ENCODE measurements around the gene EYA4.

EYA4 gene

DNA sequence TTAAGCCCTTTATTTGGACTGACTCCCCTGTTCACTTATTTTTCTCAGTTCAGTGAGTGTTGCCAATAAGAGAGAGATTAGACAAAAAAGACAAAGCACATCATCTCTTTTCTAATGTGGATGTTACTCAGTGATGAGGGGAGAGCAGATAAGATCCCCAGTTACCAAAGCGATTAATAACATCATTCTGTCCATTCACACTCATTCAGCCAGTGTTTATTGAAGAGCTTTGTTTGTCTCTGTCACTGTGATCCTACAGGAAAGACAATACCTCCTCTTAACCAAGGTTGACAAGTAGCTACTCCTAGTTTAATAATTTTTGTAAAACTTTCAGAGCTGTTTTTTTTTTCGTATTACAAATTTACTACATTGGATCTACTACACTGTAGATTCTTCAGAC, 163.0 kb downstream of the EYA4 start:
- DNase-seq (ENCODE audit: low spot score) = no peak

GRCh38 chr6:133404728-133405127, 163.6 kb downstream of the EYA4 start:
- DNase-seq (ENCODE audit: low spot score) = no peak

DNA sequence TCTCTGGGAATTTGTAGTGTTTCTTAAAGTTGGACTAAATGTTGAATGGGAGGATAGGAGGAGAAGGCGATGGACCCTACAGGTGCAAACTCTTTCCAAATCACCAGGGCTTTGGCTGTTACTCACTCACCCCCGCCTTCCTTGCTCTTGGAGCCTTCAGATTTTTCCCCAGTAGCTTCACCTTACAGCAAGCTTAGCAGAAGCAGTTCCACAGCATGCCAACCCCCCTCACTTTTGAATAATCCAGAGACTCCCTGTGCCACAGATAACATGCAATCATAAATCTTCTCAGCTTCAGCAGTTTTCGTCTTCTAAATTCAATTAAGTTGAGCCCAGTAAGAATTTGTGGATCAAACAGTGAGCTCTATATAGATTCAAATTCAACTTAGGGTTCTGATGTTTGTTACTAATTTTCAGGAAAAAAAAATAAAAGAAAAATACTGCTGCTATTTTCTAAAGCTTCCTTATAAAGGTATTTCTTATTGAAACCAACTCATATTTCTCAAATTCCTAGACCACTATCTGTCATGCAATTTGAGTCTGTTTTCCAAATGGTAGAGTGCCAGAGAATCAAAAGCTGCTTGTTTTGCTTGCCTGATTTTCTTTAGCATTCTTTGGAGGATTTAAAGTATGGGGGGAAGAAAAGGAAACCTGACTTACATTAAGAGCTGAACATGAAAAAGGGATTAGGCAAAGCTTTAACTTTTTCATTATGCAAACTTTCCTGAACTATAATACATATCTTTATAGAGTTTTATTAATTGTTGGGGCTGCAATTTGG, 166.4 kb downstream of the EYA4 start:
- DNase-seq (ENCODE audit: low spot score) = no peak

DNA sequence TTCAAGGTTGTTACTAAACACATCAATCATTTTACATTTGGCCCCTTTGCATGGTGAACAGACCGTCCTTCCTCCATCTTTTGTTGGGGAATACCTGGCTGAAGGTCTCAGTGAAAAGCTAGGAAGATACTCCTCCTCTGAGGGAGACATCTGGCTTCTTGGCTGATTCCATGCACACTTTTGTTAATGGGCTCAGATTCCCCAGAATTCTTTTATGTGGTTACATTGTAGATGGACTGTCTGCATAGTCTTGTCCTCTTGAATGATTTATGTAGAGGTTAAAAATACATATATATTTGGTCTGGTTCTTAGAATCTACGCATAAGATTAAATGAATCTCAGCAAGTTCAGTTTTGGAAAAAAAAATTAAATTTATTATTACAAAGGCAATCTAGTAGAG, 167.0 kb downstream of the EYA4 start:
- no peak for DNase-seq (ENCODE audit: low spot score)

GRCh38 chr6:133408543-133408942, 167.4 kb downstream of the EYA4 start:
- no peak for DNase-seq (ENCODE audit: low spot score)

- DNase-seq (ENCODE audit: low spot score) = no peak
Observed at GRCh38 chr6:133410638-133411435, 169.7 kb downstream of the EYA4 start.

GRCh38 chr6:133411757-133412156, 170.6 kb downstream of the EYA4 start:
- no peak for DNase-seq (ENCODE audit: low spot score)

- no peak for DNase-seq (ENCODE audit: low spot score)
Observed at GRCh38 chr6:133415262-133415661, 174.1 kb downstream of the EYA4 start.

DNA sequence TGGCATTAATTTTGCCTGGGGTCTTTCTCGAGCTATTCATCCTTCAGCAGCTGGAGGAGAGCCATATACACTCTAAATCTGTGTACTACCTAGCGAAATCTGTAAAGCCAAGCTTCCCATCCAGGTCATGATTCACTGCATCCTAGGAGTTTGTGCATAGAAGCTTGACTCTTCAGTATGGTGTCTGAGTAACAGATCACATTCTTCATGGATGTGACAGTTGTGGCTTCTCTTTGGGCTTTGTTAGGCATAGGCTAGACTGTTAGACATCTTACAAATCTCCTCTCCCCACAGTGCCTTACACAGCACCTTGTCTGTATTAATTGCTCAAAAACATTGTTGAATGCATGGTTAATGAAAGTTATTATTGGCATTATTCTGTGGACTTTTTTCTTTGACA, 177.0 kb downstream of the EYA4 start:
- DNase-seq (ENCODE audit: low spot score) = no peak

DNA sequence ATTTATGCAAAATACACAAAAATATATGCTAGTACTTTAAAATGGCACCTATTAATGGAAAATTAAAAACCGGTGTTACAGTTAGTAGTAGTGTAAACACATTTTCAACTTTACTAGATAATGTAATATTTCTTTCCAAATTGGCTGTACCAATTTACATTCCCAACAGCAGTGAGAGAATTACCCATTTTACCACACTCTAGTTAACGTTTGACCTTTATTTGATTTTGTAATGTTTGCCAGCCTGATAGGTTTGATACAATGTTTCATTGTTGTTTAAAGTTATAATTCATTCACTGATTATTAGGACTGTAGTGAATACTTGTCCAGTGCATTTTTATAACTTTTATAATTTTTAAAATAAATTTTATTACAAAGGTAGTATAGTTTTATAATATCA, 182.1 kb downstream of the EYA4 start:
- DNase-seq (ENCODE audit: low spot score) = no peak

GRCh38 chr6:133424359-133424758, 183.2 kb downstream of the EYA4 start:
- no peak for DNase-seq (ENCODE audit: low spot score)

GRCh38 chr6:133426038-133426437, 184.9 kb downstream of the EYA4 start:
- no peak for DNase-seq (ENCODE audit: low spot score)

DNA sequence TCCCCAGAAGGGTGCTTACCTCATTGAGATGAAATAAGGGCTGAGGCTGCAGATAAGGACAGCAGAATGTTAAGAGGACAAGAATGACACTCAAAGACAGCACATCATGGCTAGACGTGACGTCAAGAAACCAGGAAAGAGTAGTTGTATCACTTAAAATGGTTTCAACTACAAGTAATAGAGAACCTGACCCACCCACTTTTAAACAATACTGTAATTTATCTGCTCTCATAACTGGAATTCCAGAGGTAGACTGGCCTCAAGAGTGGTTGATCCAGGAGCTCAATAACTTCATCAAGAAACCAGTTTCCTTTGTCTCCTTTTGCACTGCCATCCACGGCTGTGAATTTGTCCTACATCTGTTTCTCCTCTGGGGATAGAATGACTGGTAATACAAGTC, 187.1 kb downstream of the EYA4 start:
- DNase-seq (ENCODE audit: low spot score) = no peak

DNA sequence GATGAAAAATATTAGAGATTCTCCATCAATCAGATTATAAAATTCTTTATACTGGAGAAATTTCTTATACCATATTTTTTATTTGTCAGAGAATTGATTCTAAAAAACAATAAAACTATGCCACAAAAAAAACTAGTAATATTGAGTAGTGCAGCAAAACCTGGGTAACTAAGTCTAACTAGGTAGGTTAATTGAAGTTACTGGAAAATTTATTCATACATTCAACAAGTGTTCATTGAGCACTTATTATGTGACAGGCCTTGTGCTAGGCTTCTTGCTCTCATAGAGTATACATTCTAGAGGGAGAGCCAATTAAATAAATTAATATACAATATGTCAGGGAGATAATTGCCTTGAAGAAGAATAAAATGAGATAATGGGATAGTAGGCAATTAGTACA, 189.4 kb downstream of the EYA4 start:
- no peak for DNase-seq (ENCODE audit: low spot score)

- DNase-seq (ENCODE audit: low spot score) = no peak
Observed at GRCh38 chr6:133431031-133431430, 189.9 kb downstream of the EYA4 start.

DNA sequence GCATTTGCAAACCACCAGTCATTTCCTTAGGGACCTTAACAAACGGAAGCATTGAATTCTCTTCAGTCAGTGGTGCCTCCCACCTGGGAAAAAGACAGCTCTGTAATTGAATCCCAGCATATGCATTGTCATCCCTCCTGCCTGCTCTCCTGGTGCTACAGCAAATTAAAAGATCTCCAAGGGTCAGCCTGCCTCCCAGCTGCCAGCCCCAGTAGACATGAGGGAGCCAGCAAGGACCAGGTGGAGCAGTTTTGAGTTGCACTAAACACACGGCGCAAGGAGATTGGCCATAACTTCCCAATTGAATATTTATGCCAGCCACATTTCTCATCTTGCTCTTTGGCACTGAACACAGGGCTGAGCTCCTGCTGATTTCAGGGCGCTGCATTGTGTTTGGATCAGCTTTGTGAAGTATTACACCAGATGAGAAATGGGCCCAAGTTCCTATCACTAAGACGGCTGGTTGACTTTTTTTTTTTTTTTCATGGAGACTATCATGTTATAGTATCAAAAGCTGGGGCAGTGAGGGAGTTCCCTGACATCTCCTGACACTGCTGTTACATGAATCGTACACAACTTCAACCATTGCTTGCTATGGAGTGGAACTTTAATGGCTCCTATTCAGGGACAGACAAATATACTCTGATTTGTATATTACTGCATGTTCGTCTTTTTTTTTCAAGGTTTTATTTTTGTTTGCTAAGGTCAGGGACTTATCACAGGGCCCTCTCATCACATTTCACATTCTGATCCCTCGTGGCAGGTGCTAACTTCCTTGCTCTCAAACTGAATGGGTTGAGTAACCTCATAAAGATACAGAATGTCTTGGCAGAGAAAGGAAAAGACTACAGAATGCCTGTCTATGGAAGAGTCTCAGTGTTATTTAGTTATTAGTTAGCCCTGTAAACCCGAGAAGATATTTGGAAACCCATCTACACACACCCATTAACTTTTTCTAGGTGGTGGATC, 191.1 kb downstream of the EYA4 start:
- no peak for DNase-seq (ENCODE audit: low spot score)

- DNase-seq (ENCODE audit: low spot score) = no peak
Observed at GRCh38 chr6:133435065-133435728, 194.0 kb downstream of the EYA4 start.

DNA sequence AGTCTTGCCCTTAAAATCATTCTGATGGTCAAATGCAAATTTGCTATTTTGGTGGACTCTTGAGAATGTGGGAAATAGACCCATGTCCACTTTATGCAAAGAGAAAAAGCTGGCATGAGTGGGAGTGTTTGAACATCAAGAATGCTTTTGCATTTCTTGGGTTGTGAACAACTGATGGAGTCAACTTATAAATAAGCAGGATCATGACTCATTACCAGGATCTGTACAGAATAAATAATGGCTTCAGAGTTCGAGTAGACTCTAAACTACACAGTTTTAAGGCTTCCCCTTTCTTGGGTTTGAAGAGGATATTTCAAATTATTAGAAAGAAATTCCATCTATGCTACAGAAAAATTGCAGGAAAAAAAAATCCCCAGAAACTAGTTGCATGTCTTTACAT, 195.5 kb downstream of the EYA4 start:
- DNase-seq (ENCODE audit: low spot score) = no peak

DNA sequence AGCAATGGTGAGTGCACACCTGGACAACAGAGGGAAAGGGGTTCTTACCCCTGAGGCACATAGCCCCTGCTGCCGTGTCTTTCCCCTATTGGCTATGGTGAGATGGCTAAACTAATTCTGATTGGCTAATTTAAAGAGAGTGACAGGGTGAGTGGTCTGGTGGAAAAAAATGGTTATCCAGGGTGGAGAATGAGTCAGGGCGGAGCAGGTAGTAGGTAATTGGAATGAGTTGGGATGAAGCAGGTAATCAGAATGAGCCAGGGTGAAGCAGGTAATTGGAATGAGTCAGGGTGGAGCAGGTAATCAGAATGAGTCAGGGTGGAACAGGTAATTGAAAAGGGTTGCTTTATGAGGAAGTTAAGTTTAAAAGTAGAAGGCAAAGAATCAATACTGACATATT, 200.3 kb downstream of the EYA4 start:
- DNase-seq (ENCODE audit: low spot score) = no peak

DNA sequence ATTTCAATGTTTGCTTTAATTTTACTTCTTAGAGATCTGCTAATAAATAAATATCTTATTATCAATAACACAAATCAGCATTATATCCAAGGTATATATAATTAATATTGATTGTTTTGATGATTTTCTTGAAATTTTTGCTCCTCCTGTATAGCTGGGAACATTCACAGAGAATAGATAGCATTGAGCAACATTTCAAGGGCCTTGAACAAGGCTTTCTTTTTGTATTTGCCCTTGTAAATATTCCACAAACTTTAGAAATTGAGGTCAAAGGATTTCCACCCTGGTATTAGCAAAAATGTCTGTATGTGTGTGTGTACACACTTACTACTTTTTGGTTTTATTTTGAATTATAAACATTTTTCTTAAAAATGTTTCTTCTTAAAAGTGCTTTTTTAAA, 205.6 kb downstream of the EYA4 start:
- DNase-seq (ENCODE audit: low spot score) = no peak

GRCh38 chr6:133447924-133448323, 206.8 kb downstream of the EYA4 start:
- DNase-seq (ENCODE audit: low spot score) = no peak

DNA sequence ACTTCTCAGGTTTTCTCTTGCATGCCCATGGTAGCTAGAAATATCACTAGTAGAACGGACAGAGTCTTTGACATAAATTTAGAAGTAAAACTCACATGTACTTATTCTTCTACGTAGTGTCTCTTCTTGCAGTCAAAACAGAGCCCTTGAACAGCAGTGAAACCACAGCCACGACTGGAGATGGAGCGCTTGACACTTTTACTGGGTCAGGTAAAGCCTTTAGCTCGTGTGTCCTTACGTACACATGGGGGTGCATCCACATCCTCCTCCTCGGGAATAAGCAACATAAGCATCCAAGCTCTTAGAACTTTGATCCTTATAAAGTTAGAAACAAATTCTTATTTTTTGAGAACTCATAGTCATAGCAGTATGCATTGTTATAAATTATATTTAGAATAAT, 215.3 kb downstream of the EYA4 start:
- DNase-seq (ENCODE audit: low spot score) = no peak
